ENCODE data around the gene POMT1. TPM values are rescaled to one million over a fixed set of nuclear protein-coding genes. Genes with fewer than 3 reads are reported as not detected.
A peak's percentile ranks its signal among the peaks of the same experiment; 100 is the strongest.
"Not testable (repeated sequence)": the region's sequence is repeated elsewhere in the genome, so short reads cannot be mapped to it uniquely, and the experiment has no call there.

The POMT1 gene
- total RNA-seq, 1 donor from 2014 or later, result 61.0 TPM

DNA sequence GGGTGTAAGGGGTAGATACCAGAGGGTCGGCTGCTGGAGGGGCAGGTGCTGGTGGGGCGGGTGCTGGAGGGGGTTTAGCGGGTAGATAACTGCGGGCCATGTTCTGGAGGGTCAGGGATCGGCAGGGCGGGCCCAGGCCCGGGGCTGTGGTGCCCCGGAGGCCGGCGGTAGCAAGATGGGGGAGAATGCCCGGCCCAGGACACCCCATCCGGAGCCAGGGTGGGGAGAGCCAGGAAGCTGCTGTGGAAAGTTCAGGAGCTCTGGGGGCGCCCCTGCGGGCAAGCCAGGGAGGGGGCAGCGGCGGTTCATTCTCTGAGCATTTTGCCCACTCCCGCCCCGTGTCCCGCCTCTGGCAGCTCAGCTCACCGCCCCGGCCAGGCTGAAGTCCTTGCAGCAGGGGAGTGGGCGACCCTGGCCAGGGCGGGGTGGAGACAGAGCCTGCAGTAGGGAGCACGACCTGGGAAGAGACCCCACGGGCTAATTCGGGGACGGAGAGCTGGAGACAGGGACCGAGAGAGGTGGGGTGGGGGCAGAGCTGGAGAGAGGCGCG is 43.1 kb downstream of the POMT1 start:
- H3K27ac Mint-ChIP-seq, result no peak overlapping the region

DNA sequence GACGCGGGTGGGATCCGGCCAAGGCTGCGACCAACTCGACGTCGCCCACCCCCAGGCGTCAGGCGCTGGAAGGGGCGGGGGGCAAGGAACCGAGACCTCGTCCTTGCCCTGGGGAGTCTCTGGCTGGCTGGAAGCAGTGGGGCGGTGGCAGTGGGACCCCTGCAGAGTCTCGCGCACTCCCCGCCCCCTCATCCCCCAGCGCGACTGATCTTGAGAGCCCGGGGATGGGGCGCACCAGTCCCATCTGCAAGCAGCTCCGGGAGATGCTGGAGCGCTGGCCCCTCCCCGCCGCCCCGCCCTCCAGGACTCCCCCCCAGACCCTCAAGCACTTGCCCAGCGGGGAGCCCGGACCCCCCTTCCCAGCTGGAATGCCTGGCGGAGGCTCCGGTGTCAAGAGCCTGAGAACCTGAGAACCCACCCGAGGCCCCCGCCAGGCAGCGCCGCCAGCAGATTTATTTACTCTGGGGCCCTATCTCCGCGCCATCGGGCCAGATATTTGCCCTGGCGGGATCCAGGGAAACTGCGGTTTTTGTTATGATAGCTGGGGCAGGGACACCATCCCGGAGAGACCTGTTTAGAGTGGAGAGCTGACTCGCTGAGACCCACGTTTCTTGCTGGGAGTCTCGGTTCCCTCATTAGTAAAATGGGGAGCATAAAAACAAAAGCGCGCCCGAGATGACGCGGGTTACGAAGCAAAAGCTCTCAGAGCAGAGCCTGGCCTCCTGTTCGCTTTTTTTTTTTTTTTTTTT is 43.8 kb downstream of the POMT1 start:
- H3K4me1 Mint-ChIP-seq (ENCODE audit: low read depth), result peaks cover 10% of the 10 kb centered on the region
- TF ChIP-seq, protein P1, sequence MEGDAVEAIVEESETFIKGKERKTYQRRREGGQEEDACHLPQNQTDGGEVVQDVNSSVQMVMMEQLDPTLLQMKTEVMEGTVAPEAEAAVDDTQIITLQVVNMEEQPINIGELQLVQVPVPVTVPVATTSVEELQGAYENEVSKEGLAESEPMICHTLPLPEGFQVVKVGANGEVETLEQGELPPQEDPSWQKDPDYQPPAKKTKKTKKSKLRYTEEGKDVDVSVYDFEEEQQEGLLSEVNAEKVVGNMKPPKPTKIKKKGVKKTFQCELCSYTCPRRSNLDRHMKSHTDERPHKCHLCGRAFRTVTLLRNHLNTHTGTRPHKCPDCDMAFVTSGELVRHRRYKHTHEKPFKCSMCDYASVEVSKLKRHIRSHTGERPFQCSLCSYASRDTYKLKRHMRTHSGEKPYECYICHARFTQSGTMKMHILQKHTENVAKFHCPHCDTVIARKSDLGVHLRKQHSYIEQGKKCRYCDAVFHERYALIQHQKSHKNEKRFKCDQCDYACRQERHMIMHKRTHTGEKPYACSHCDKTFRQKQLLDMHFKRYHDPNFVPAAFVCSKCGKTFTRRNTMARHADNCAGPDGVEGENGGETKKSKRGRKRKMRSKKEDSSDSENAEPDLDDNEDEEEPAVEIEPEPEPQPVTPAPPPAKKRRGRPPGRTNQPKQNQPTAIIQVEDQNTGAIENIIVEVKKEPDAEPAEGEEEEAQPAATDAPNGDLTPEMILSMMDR (IDR thresholded peaks at IDR 0.05; ENCODE audit: unreplicated experiment), result no peak
- peak; percentile 31 for DNase-seq (ENCODE audit: low spot score, unreplicated experiment)
- peak overlapping the region; percentile 61 for H3K4me3 Mint-ChIP-seq (ENCODE audit: low read depth)
- peaks cover 34% of the 10 kb centered on the region for H3K27me3 Mint-ChIP-seq
- peak overlapping the region; percentile 50 for H3K27ac Mint-ChIP-seq
- H3K36me3 Mint-ChIP-seq (ENCODE audit: insufficient read depth), result peaks cover 18% of the 10 kb centered on the region
- H3K9me3 Mint-ChIP-seq (ENCODE audit: low read depth), result peaks cover 21% of the 10 kb centered on the region

More for the DNA sequence above, 43.1 kb downstream of the POMT1 start:
- H3K27me3 Mint-ChIP-seq, result peaks cover 34% of the 10 kb centered on the region
- H3K4me3 Mint-ChIP-seq (ENCODE audit: low read depth), result peak overlapping the region; percentile 61
- H3K4me1 Mint-ChIP-seq (ENCODE audit: low read depth), result peaks cover 10% of the 10 kb centered on the region
- TF ChIP-seq, protein P1 (IDR thresholded peaks at IDR 0.05; ENCODE audit: unreplicated experiment), result no peak
- H3K36me3 Mint-ChIP-seq (ENCODE audit: insufficient read depth), result peaks cover 18% of the 10 kb centered on the region
- no peak for DNase-seq (ENCODE audit: low spot score, unreplicated experiment)
- H3K9me3 Mint-ChIP-seq (ENCODE audit: low read depth), result peaks cover 21% of the 10 kb centered on the region

DNA sequence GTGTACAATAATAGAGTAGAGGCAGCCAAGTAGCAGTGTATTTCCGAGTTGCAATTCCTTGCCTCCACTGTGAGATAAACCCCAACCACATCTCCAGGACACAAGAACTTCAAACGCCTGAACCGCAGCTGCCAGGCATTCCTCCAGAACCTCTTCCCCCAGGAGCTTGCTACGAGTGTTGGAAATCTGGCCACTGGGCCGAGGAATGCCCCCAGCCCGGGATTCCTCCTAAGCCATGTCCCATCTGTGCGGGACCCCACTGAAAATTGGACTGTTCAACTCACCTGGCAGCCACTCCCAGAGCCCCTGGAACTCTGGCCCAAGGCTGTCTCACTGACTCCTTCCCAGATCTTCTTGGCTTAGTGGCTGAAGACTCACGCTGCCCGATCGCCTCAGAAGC is 46.5 kb downstream of the POMT1 start:
- peaks cover 19% of the 10 kb centered on the region for H3K36me3 Mint-ChIP-seq (ENCODE audit: insufficient read depth)
- not testable (repeated sequence) for H3K4me3 Mint-ChIP-seq (ENCODE audit: low read depth)

DNA sequence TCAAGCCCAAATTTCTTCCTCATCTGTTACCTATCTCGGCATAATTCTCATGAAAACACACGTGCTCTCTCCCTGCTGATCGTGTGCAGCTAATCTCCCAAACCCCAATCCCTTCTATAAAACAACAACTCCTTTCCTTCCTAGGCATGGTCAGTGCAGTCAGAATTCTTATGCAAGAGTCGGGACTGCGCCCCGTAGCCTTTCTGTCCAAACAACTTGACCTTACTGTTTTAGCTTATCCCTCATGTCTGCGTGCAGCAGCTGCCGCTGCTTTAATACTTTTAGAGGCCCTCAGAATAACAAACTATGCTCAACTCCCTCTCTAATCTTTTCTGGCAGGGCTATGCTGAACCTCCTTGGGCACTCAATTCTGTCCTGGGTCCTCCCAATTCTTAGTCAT is 47.7 kb downstream of the POMT1 start:
- DNase-seq (ENCODE audit: low spot score, unreplicated experiment); H3K4me3 Mint-ChIP-seq (ENCODE audit: low read depth); H3K27ac Mint-ChIP-seq; H3K9me3 Mint-ChIP-seq (ENCODE audit: low read depth): not testable (repeated sequence)
- Mint-ChIP-seq H3K4me1 (ENCODE audit: low read depth) (peaks cover 14% of the 10 kb centered on the region), H3K36me3 (ENCODE audit: insufficient read depth) (peaks cover 15% of the 10 kb centered on the region), H3K27me3 (peaks cover 51% of the 10 kb centered on the region)

More for the DNA sequence above, 46.5 kb downstream of the POMT1 start:
- Mint-ChIP-seq H3K4me1 (ENCODE audit: low read depth) (peaks cover 15% of the 10 kb centered on the region), H3K27me3 (peaks cover 45% of the 10 kb centered on the region)
- not testable (repeated sequence) for DNase-seq (ENCODE audit: low spot score, unreplicated experiment); H3K9me3 Mint-ChIP-seq (ENCODE audit: low read depth); H3K27ac Mint-ChIP-seq

DNA sequence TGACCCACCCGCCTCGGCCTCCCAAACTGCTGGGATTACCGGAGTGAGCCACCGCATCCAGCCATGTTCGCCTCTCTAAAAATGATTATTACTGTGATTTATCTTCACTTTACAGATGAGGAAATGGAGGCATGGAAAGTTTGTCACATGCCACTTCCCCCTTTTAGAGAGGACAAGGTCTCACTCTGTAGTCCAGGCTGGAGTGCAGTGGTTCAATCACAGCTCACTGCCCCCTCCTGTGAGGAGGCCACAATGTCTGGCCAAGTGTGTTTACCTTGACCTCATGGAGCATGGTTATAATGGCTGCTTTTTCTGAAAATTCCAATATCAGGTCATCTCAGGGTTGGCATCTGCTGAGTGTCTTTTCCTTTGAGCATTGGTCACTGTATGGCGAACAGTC is 49.3 kb downstream of the POMT1 start:
- no peak for DNase-seq (ENCODE audit: low spot score, unreplicated experiment)
- Mint-ChIP-seq H3K27me3 (peaks cover 64% of the 10 kb centered on the region), H3K36me3 (ENCODE audit: insufficient read depth) (peaks cover 21% of the 10 kb centered on the region), H3K9me3 (ENCODE audit: low read depth) (peaks cover 7% of the 10 kb centered on the region), H3K27ac (no peak overlapping the region), H3K4me1 (ENCODE audit: low read depth) (peaks cover 14% of the 10 kb centered on the region), H3K4me3 (ENCODE audit: low read depth) (no peak overlapping the region)
- TF ChIP-seq, protein P1 (IDR thresholded peaks at IDR 0.05; ENCODE audit: unreplicated experiment), result no peak

DNA sequence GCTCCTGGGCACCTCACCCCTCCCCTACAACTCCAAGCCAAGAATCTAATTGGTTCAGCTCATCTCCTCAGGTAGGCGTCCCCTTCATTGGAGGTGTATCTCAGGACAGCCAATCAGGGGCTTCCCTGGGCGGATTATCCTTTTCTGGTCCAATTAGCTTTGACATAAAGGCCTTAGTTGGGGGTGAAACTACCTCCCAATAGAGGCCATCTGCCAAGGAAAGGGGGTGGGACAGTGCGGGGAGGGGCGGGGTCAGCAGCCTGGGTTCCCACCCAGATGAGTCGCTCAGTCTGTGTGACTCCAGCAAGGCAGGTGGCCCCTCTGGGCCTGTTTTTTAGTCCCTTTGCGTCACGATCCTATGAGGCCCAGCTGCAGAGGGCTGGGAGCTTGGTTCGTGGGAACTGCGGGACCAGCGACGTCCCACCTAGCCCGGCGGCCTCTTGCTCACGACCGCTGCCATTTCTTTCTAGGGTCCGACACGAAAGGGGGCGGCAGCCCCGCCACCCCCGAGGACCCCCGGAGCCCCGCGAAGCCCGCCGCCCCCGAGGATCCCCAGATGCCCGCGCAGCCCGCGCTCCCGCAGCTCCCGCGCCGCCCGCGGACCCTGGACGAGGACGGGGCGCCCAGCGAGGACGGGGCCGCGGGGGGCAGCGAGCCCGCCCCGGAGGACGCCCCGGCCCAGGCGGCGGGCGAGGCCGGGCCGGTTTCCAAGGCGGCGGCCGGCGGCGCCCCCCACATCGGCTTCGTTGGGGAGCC is 51.5 kb downstream of the POMT1 start:
- DNase-seq (ENCODE audit: low spot score, unreplicated experiment), result no peak
- Mint-ChIP-seq H3K27me3 (peaks cover 43% of the 10 kb centered on the region), H3K36me3 (ENCODE audit: insufficient read depth) (peaks cover 10% of the 10 kb centered on the region), H3K9me3 (ENCODE audit: low read depth) (no peaks in the 10 kb centered on the region), H3K4me3 (ENCODE audit: low read depth) (no peak overlapping the region), H3K27ac (no peak overlapping the region), H3K4me1 (ENCODE audit: low read depth) (peaks cover 7% of the 10 kb centered on the region)
- TF ChIP-seq, protein P1 (IDR thresholded peaks at IDR 0.05; ENCODE audit: unreplicated experiment), result no peak
